ENCODE data around the gene YPEL3. TPM values are rescaled to one million over a fixed set of nuclear protein-coding genes. Genes with fewer than 3 reads are reported as not detected.
"Not testable (repeated sequence)": the region's sequence is repeated elsewhere in the genome, so short reads cannot be mapped to it uniquely, and the experiment has no call there.

The YPEL3 gene
- total RNA-seq, 4 donors from 2014 or later, result 97.2 to 197 (median 154) TPM

- no peak for ATAC-seq
Observed at GRCh38 chr16:30115238-30115637, 19.2 kb upstream of the YPEL3 start.

GRCh38 chr16:30114833-30115232 is 18.8 kb upstream of the YPEL3 start:
- H3K4me1 ChIP-seq; DNase-seq; H3K27ac ChIP-seq; intact Hi-C loops (cut with DNase I; ENCODE audit: low total_unique reads); H3K4me3 ChIP-seq; H3K27me3 ChIP-seq; ATAC-seq; H3K9me3 ChIP-seq: not testable (repeated sequence)
- peaks cover 0 to 49% of the 10 kb centered on the region in 2 donors for H3K36me3 ChIP-seq
- in situ Hi-C loops (cut with MboI; ENCODE audit: low sequenced_read_pairs in 4 of 4), result loop anchor here in 2 of 4 donors (5.0 to 25.0 kb wide), 2 partner anchors 63 to 297 kb away; partner anchors contain the start of gene ZNF771 (in 1 of the 2)

More at GRCh38 chr16:30115238-30115637, 19.2 kb upstream of the YPEL3 start:
- in situ Hi-C loops (cut with MboI; ENCODE audit: low sequenced_read_pairs in 4 of 4) (loop anchor here in 2 of 4 donors (5.0 to 25.0 kb wide), 2 partner anchors 63 to 297 kb away; partner anchors contain the start of gene ZNF771 (in 1 of the 2)), intact Hi-C loops (cut with DNase I; ENCODE audit: low total_unique reads) (no loop called here)
- H3K27ac ChIP-seq, result no peak overlapping the region
- H3K9me3 ChIP-seq, result no peaks in the 10 kb centered on the region
- no peaks in the 10 kb centered on the region for H3K4me1 ChIP-seq
- TF ChIP-seq POLR2A (IDR thresholded peaks at IDR 0.05) (no peak), CTCF (IDR thresholded peaks at IDR 0.05 in 4 of 5, conservative IDR thresholded peaks at IDR 0.05 in 1 of 5) (no peak)
- no peak overlapping the region for H3K4me3 ChIP-seq
- H3K27me3 ChIP-seq, result no peaks in the 10 kb centered on the region
- DNase-seq, result no peak
- peaks cover 0 to 50% of the 10 kb centered on the region in 2 donors for H3K36me3 ChIP-seq

- H3K4me3 ChIP-seq, result no peak overlapping the region
- H3K36me3 ChIP-seq, result peaks cover 0 to 45% of the 10 kb centered on the region in 2 donors
- intact Hi-C loops (cut with DNase I; ENCODE audit: low total_unique reads), result no loop called here
- no peak overlapping the region for H3K27ac ChIP-seq
- in situ Hi-C loops (cut with MboI; ENCODE audit: low sequenced_read_pairs in 4 of 4), result loop anchor here in 1 of 4 donors (25.0 kb wide), 1 partner anchor 298 kb away; the partner anchor contains the start of gene ZNF771
- no peaks in the 10 kb centered on the region for H3K4me1 ChIP-seq
- no peaks in the 10 kb centered on the region for H3K27me3 ChIP-seq
- ATAC-seq (no peak), DNase-seq (no peak)
- H3K9me3 ChIP-seq, result no peaks in the 10 kb centered on the region
- TF ChIP-seq POLR2A (IDR thresholded peaks at IDR 0.05) (no peak), CTCF (IDR thresholded peaks at IDR 0.05 in 4 of 5, conservative IDR thresholded peaks at IDR 0.05 in 1 of 5) (no peak)
Observed at GRCh38 chr16:30114411-30114810, 18.4 kb upstream of the YPEL3 start.

- Histone ChIP-seq H3K4me1 (no peaks in the 10 kb centered on the region), H3K27me3 (no peaks in the 10 kb centered on the region), H3K27ac (no peak overlapping the region), H3K36me3 (peaks cover 0 to 39% of the 10 kb centered on the region in 2 donors), H3K9me3 (no peaks in the 10 kb centered on the region), H3K4me3 (no peak overlapping the region)
- in situ Hi-C loops (cut with MboI; ENCODE audit: low sequenced_read_pairs in 4 of 4) (loop anchor here in 1 of 4 donors (25.0 kb wide), 1 partner anchor 298 kb away; the partner anchor contains the start of gene ZNF771), intact Hi-C loops (cut with DNase I; ENCODE audit: low total_unique reads) (no loop called here)
- no peak for DNase-seq
- ATAC-seq, result no peak
- TF ChIP-seq CTCF (IDR thresholded peaks at IDR 0.05 in 4 of 5, conservative IDR thresholded peaks at IDR 0.05 in 1 of 5), result no peak
- TF ChIP-seq POLR2A (IDR thresholded peaks at IDR 0.05), result no peak
Observed at GRCh38 chr16:30113711-30114333, 17.8 kb upstream of the YPEL3 start.

DNA sequence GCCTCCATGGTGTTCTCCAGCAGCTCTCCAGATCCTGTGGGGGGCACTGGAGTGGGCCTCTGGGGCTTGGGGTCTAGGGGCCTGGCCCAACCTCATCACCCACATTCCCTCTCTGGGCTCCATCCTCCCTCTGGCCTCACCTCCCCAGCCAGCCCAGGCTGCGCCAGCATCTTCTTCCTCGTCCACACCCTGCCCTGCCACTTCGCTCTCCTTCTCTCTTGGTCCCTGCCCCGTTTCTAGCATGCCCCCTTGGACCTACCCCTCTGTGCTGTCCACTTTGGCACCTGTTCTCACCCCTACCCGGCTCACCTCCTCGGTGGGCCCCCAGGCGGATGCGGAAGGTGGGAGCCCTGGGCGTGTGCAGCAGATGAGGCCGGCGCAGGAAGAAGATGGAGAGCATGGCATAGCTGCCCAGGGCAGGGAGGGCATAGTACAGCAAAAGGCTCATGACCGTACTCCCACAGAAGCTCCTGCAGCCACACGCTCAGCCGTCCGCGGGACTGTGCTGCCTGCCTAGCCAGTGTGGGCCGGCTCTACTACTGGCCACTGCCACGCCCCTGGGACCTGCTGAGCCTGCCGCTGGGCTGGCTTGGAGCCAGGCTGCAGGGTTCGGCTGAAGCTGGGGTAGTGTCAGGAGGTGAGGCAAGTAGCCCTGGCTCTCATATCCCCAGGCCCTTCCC is 17.2 kb upstream of the YPEL3 start, which contains the start of gene GDPD3:
Gene GDPD3 (minus strand): TSS at position 507 of the 680 bp plus-strand sequence. CDS start 59 bp downstream, at position 448.
- no peak within 1 kb of the TSS for H3K27ac ChIP-seq
- intact Hi-C loops (cut with DNase I; ENCODE audit: low total_unique reads), result no loop called here

More for the DNA sequence above, 17.2 kb upstream of the YPEL3 start, which contains the start of gene GDPD3:
- no peak within 1 kb of the TSS for H3K4me3 ChIP-seq
- H3K4me1 ChIP-seq, result no peaks in the 10 kb centered on the region
- no peak for DNase-seq
- ATAC-seq, result no peak
- H3K9me3 ChIP-seq, result no peaks in the 10 kb centered on the region
- peaks cover 0 to 36% of the 10 kb centered on the region in 2 donors for H3K36me3 ChIP-seq
- no peaks in the 10 kb centered on the region for H3K27me3 ChIP-seq
- in situ Hi-C loops (cut with MboI; ENCODE audit: low sequenced_read_pairs in 4 of 4), result loop anchor here in 1 of 4 donors (25.0 kb wide), 1 partner anchor 299 kb away; the partner anchor contains the start of gene ZNF771
- TF ChIP-seq POLR2A (IDR thresholded peaks at IDR 0.05) (no peak), CTCF (IDR thresholded peaks at IDR 0.05 in 4 of 5, conservative IDR thresholded peaks at IDR 0.05 in 1 of 5) (no peak)
